ENCODE data around the gene GRK4. TPM values are rescaled to one million over a fixed set of nuclear protein-coding genes. Genes with fewer than 3 reads are reported as not detected.

GRK4 gene
- total and polyA plus RNA-seq, 5 donors: 8.4 to 13.1 (median 11.9) TPM

GRCh38 chr4:3035674-3036073 lies 72.3 kb downstream of the GRK4 start:
- no peak overlapping the region for H3K4me3 ChIP-seq (ENCODE audit: low read length)

GRCh38 chr4:3036131-3036952 lies 73.0 kb downstream of the GRK4 start:
- DNase-seq (no peak), ATAC-seq (no peak)
- Histone ChIP-seq H3K9me3 (ENCODE audit: control insufficient read depth, low read length) (no peaks in the 10 kb centered on the region), H3K4me3 (ENCODE audit: low read length) (no peak overlapping the region), H3K4me1 (ENCODE audit: control insufficient read depth, insufficient read depth, low read length) (peaks cover 4% of the 10 kb centered on the region), H3K27ac (ENCODE audit: low read length) (no peak overlapping the region), H3K27me3 (ENCODE audit: control insufficient read depth, insufficient read depth) (no peaks in the 10 kb centered on the region)
- 81% methylated on average over 21 of the region's 21 CpGs for WGBS
- intact Hi-C loops (cut with DNase I): loop anchor here in 2 of 4 donors (5.0 to 10.0 kb wide), 2 partner anchors 279 to 282 kb away; partner anchors contain the start of gene TNIP2 (in 2 of the 2)

More at GRCh38 chr4:3035674-3036073, 72.3 kb downstream of the GRK4 start:
- peaks cover 4% of the 10 kb centered on the region for H3K4me1 ChIP-seq (ENCODE audit: control insufficient read depth, insufficient read depth, low read length)
- intact Hi-C loops (cut with DNase I): loop anchor here in 2 of 4 donors (5.0 to 10.0 kb wide), 2 partner anchors 278 to 281 kb away; partner anchors contain the start of gene TNIP2 (in 2 of the 2)
- H3K9me3 ChIP-seq (ENCODE audit: control insufficient read depth, low read length): no peaks in the 10 kb centered on the region
- 86% methylated on average over 6 of the region's 6 CpGs for WGBS
- H3K27me3 ChIP-seq (ENCODE audit: control insufficient read depth, insufficient read depth): no peaks in the 10 kb centered on the region
- H3K27ac ChIP-seq (ENCODE audit: low read length): no peak overlapping the region
- ATAC-seq (no peak), DNase-seq (no peak)

- no peak overlapping the region for H3K27ac ChIP-seq (ENCODE audit: low read length)
- no peaks in the 10 kb centered on the region for H3K27me3 ChIP-seq (ENCODE audit: control insufficient read depth, insufficient read depth)
- H3K9me3 ChIP-seq (ENCODE audit: control insufficient read depth, low read length): no peaks in the 10 kb centered on the region
- H3K4me1 ChIP-seq (ENCODE audit: control insufficient read depth, insufficient read depth, low read length): peaks cover 6% of the 10 kb centered on the region
- intact Hi-C loops (cut with DNase I): loop anchor here in 2 of 4 donors (5.0 to 10.0 kb wide), 2 partner anchors 281 to 283 kb away; partner anchors contain the start of gene TNIP2 (in 2 of the 2)
- 17% methylated on average over 6 of the region's 6 CpGs for WGBS
- peak; percentile 33 to 36 for ATAC-seq
- peak; percentile 75 to 90 (median 88) for DNase-seq
- H3K4me3 ChIP-seq (ENCODE audit: low read length): no peak overlapping the region
Measured at GRCh38 chr4:3037957-3038461, 74.6 kb downstream of the GRK4 start.

DNA sequence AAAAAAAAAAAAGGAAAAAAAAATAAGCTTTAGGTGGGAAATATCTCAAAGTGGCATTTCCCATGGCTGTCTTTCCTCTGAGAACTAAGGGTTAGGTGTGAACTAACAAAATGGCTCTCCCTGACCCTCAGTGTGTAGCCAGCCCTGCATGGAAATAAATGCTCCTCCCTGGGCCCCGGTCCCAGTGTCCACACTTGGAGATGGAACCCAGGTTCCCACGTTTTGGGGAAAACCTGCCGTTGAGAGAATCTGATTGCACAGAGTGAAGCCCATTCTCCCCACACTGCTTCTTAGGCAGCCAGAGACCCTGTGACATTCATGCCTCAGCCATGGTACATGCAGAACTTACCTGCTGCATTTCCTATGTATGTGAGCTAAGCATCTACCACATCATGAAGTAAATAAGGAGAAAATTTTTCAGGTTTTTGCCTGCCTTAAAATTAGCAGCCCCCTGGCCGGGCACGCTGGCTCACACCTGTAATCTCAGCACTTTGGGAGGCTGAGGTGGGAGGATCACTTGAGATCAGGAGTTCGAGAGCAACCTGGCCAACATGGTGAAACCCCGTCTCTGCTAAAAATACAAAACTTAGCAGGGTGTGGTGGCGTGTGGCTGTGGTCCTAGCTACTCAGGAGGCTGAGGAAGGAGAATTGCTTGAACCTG lies 76.5 kb downstream of the GRK4 start:
- DNase-seq (no peak), ATAC-seq (no peak)
- Histone ChIP-seq H3K4me3 (ENCODE audit: low read length) (no peak overlapping the region), H3K4me1 (ENCODE audit: control insufficient read depth, insufficient read depth, low read length) (peaks cover 6% of the 10 kb centered on the region), H3K9me3 (ENCODE audit: control insufficient read depth, low read length) (no peaks in the 10 kb centered on the region), H3K27ac (ENCODE audit: low read length) (no peak overlapping the region), H3K27me3 (ENCODE audit: control insufficient read depth, insufficient read depth) (no peaks in the 10 kb centered on the region)
- intact Hi-C loops (cut with DNase I): loop anchor here in 2 of 4 donors (5.0 to 10.0 kb wide), 2 partner anchors 283 to 285 kb away; partner anchors contain the start of gene TNIP2 (in 2 of the 2)
- WGBS: 88% methylated on average over 8 of the region's 8 CpGs

- Histone ChIP-seq H3K9me3 (ENCODE audit: control insufficient read depth, low read length) (no peaks in the 10 kb centered on the region), H3K4me1 (ENCODE audit: control insufficient read depth, insufficient read depth, low read length) (peaks cover 6% of the 10 kb centered on the region), H3K27me3 (ENCODE audit: control insufficient read depth, insufficient read depth) (no peaks in the 10 kb centered on the region), H3K4me3 (ENCODE audit: low read length) (no peak overlapping the region), H3K27ac (ENCODE audit: low read length) (no peak overlapping the region)
- intact Hi-C loops (cut with DNase I): no loop called here
- DNase-seq (peak in 1 of 3 donors; percentile 50), ATAC-seq (no peak)
- 88% methylated on average over 28 of the region's 28 CpGs for WGBS
Measured at GRCh38 chr4:3040452-3041191, 77.3 kb downstream of the GRK4 start.

DNA sequence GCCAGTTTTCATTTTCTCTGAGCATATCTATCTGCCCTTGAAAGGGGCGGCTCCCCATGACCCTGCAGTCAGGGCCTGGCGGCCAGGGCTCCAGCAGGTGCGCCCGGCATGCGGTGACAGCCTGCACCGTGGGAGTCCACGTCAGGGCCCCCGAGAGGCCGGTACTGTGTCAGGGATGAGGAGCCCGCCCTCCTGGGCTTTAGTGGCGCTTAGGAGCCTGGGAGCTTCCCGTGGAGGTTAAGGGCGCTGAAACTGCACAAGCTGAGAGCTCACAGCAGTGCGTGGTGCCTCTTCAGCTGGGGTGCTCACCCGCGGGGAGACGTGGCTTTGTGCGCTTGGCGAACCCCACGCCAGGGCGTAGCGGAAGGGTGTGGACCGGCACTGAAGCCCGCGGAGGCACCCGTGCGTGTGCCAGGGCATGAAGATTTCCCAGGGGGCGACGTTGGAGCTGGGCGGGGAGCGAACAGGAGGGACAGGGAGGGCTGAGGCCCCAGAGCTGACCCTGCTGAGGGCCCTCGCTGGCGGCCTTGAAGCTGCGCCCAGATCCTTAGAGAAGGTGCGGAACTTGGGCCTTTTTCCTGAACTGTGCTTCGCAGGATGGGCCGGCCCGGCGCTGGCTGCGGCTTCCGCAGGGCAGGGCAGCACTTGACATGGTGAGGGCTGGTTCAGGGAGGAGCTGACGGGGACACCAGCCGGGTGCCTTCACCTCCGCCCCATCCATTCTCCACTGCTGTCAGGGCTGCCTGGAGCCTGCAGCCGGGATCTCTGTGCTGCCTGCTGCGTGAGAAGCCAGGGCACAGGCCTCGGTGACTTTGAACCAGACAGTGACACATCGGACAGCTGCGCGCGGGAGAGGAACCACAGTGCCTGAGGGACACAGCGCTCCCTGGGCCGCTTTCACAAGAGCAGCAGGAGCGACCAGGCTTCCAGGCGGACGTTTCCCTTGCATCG lies 78.1 kb downstream of the GRK4 start:
- H3K27ac ChIP-seq (ENCODE audit: low read length): peak overlapping the region; percentile 37
- ATAC-seq: peak; percentile 79 to 82
- DNase-seq: peak; percentile 73 to 88 (median 86)
- H3K9me3 ChIP-seq (ENCODE audit: control insufficient read depth, low read length): no peaks in the 10 kb centered on the region
- H3K4me1 ChIP-seq (ENCODE audit: control insufficient read depth, insufficient read depth, low read length): peaks cover 6% of the 10 kb centered on the region
- intact Hi-C loops (cut with DNase I): no loop called here
- 33% methylated on average over 57 of the region's 57 CpGs for WGBS
- no peaks in the 10 kb centered on the region for H3K27me3 ChIP-seq (ENCODE audit: control insufficient read depth, insufficient read depth)
- H3K4me3 ChIP-seq (ENCODE audit: low read length): peak overlapping the region; percentile 38

GRCh38 chr4:3042226-3042625 lies 78.9 kb downstream of the GRK4 start:
- no peaks in the 10 kb centered on the region for H3K9me3 ChIP-seq (ENCODE audit: control insufficient read depth, low read length)
- peaks cover 6% of the 10 kb centered on the region for H3K4me1 ChIP-seq (ENCODE audit: control insufficient read depth, insufficient read depth, low read length)
- ATAC-seq: no peak
- 54% methylated on average over 10 of the region's 10 CpGs for WGBS
- H3K27me3 ChIP-seq (ENCODE audit: control insufficient read depth, insufficient read depth): no peaks in the 10 kb centered on the region
- H3K4me3 ChIP-seq (ENCODE audit: low read length): peak overlapping the region; percentile 38
- H3K27ac ChIP-seq (ENCODE audit: low read length): no peak overlapping the region
- intact Hi-C loops (cut with DNase I): no loop called here
- no peak for DNase-seq

DNA sequence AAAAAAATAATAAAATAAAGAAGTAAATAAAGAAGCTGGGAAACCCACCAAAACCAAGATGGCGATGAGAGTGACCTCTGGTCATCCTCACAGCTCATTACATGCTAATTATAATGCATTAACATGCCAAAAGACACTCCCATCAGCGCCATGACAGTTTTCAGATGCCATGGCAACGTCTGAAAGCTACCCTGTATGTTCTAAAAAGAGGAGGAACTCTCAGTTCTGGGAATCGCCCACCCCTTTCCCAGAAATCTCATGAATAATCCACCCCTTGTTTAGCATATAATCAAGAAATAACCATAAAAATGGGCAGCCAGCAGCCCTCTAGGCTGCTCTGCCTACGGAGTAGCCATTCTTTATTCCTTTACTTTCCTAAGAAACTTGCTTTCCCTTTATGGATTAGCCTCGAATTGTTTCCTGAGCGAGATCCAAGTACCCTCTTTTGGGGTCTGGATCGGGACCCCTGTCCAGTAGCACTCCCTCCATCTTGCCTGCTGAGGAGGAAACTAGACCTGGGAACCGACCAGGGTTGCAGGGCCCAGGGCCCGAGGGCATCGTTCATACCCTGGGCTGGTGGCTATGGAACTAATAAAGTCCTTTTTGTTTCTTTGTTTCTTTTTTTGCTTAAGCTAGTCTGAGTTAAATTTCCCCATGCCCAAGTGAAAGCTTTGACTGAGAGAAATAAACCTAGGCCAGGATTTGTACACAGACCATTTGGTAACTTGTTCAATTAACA lies 80.1 kb downstream of the GRK4 start:
- no peak for DNase-seq
- Histone ChIP-seq H3K4me3 (ENCODE audit: low read length) (no peak overlapping the region), H3K4me1 (ENCODE audit: control insufficient read depth, insufficient read depth, low read length) (peaks cover 2% of the 10 kb centered on the region), H3K9me3 (ENCODE audit: control insufficient read depth, low read length) (no peaks in the 10 kb centered on the region), H3K27ac (ENCODE audit: low read length) (no peak overlapping the region), H3K27me3 (ENCODE audit: control insufficient read depth, insufficient read depth) (no peaks in the 10 kb centered on the region)
- intact Hi-C loops (cut with DNase I): no loop called here
- ATAC-seq: no peak
- 88% methylated on average over 11 of the region's 11 CpGs for WGBS

Data from right cardiac atrium (tissue), 5 donors.